CD14-positive monocyte (primary cell): ENCODE measurements around the gene MEX3A. TPM values are rescaled to one million over a fixed set of nuclear protein-coding genes. Genes with fewer than 3 reads are reported as not detected.

Experiments
- DNase-seq, 3 donors: peaks; one replicate each; pipeline ENCODE4 v3.0.0-alpha.2; 2011 to 2022
- H2AFZ ChIP-seq: 2 replicates; pipeline ENCODE4 v1.6.0; 2012; ENCODE audit warnings: mild to moderate bottlenecking, low read depth, low read length, inconsistent platforms; ENCODE audit not compliant: insufficient read depth, poor library complexity, severe bottlenecking
- H3K27ac ChIP-seq, 2 donors: 1 replicate in 1 of 2; 2 replicates in 1 of 2; pipeline ENCODE4 v1.5.1; 2012 to 2013; ENCODE audit warnings: low read length in 2 of 2, control low read depth in 1 of 2, inconsistent platforms in 1 of 2, low read depth in 1 of 2, mild to moderate bottlenecking in 1 of 2
- H3K27me3 ChIP-seq, 2 donors: one replicate each; pipeline versions ENCODE4 v1.6.0 to v1.6.1; 2011 to 2013; ENCODE audit warnings: low read length in 2 of 2; ENCODE audit not compliant: control insufficient read depth in 2 of 2, insufficient read depth in 2 of 2
- H3K36me3 ChIP-seq, 2 donors: replicated peaks in 1 of 2; 1 replicate in 1 of 2; 2 replicates in 1 of 2; pipeline versions ENCODE4 v1.5.1 to v1.6.1; 2012 to 2013; ENCODE audit warnings: low read length in 2 of 2, control low read depth in 1 of 2, inconsistent platforms in 1 of 2, mild to moderate bottlenecking in 1 of 2; ENCODE audit not compliant: insufficient read depth in 2 of 2, control insufficient read depth in 1 of 2
- H3K4me1 ChIP-seq, 2 donors: 1 replicate in 1 of 2; 2 replicates in 1 of 2; pipeline versions ENCODE4 v1.5.1 to v1.6.1; 2012 to 2013; ENCODE audit warnings: low read length in 2 of 2, control low read depth in 1 of 2, inconsistent platforms in 1 of 2, mild to moderate bottlenecking in 1 of 2, moderate library complexity in 1 of 2; ENCODE audit not compliant: insufficient read depth in 2 of 2, control insufficient read depth in 1 of 2
- H3K4me2 ChIP-seq: replicated peaks from 2 replicates; pipeline ENCODE3; 2012; ENCODE audit warnings: low read length, moderate library complexity, mild to moderate bottlenecking; ENCODE audit not compliant: poor library complexity, severe bottlenecking; ENCODE audit errors: extremely low read depth
- H3K4me3 ChIP-seq, 3 experiments: fragments of 200-600 bp in 1 of 3; sonication (generic) in 1 of 3; replicated peaks in 1 of 3; 1 replicate in 2 of 3; 2 replicates in 1 of 3; pipeline ENCODE4 v1.5.1; 2011 to 2013; ENCODE audit warnings: low read length in 3 of 3, mild to moderate bottlenecking in 3 of 3, control low read depth in 2 of 3, low read depth in 2 of 3, inconsistent platforms in 1 of 3, moderate library complexity in 1 of 3
- H3K79me2 ChIP-seq: 2 replicates; pipeline ENCODE4 v1.6.0; 2012; ENCODE audit warnings: mild to moderate bottlenecking, control low read depth, inconsistent platforms, low read length, moderate library complexity; ENCODE audit not compliant: insufficient read depth
- H3K9ac ChIP-seq: 2 replicates; pipeline ENCODE4 v1.6.0; 2017; ENCODE audit warnings: low read length, mild to moderate bottlenecking; ENCODE audit not compliant: insufficient read depth, poor library complexity, severe bottlenecking
- H3K9me3 ChIP-seq, 2 donors: replicated peaks in 1 of 2; 1 replicate in 1 of 2; 2 replicates in 1 of 2; pipeline versions ENCODE4 v1.5.1 to v1.6.1; 2012 to 2013; ENCODE audit warnings: low read length in 2 of 2, control low read depth in 1 of 2; ENCODE audit not compliant: control insufficient read depth in 1 of 2, insufficient read depth in 1 of 2
- H4K20me1 ChIP-seq: 2 replicates; pipeline ENCODE4 v1.6.0; 2012; ENCODE audit warnings: mild to moderate bottlenecking, low read length, control low read depth, moderate library complexity; ENCODE audit not compliant: insufficient read depth
- H3K27ac Mint-ChIP-seq, 7 donors: one replicate each; pipeline ENCODE4 v1.8.0; 2020; ENCODE audit warnings: mild to moderate bottlenecking in 7 of 7, mixed read lengths in 7 of 7, moderate library complexity in 6 of 7, inconsistent platforms in 2 of 7
- H3K27me3 Mint-ChIP-seq, 3 donors: one replicate each; pipeline ENCODE4 v1.8.0; 2021 to 2022; ENCODE audit warnings: low read depth in 3 of 3, mild to moderate bottlenecking in 3 of 3, mixed read lengths in 3 of 3, moderate library complexity in 3 of 3, inconsistent platforms in 1 of 3
- H3K36me3 Mint-ChIP-seq, 2 donors: one replicate each; pipeline ENCODE4 v1.8.0; 2020; ENCODE audit warnings: mixed read lengths in 2 of 2, inconsistent platforms in 1 of 2, mild to moderate bottlenecking in 1 of 2
- H3K4me1 Mint-ChIP-seq: one replicate; pipeline ENCODE4 v1.8.0; 2020; ENCODE audit warnings: mild to moderate bottlenecking, mixed read lengths
- H3K4me3 Mint-ChIP-seq, 2 donors: one replicate each; pipeline ENCODE4 v1.8.0; 2020; ENCODE audit warnings: mild to moderate bottlenecking in 2 of 2, mixed read lengths in 2 of 2, moderate library complexity in 1 of 2
- H3K9me3 Mint-ChIP-seq, 7 donors: one replicate each; pipeline ENCODE4 v1.8.0; 2020 to 2022; ENCODE audit warnings: mixed read lengths in 7 of 7, mild to moderate bottlenecking in 6 of 7, moderate library complexity in 6 of 7, inconsistent platforms in 2 of 7
- CTCF ChIP-seq: fragments of 200-600 bp; IDR thresholded peaks from one replicate; pipeline ENCODE4 v1.8.0; 2022; ENCODE audit warnings: antibody characterized with exemption, mild to moderate bottlenecking
- WGBS: methylation state at CpG from one replicate; pipeline ENCODE4 v1.1.5; 2013; ENCODE audit warnings: missing lambda C conversion rate; ENCODE audit not compliant: insufficient coverage; 5-methylcytosine and 5-hydroxymethylcytosine counted together
- intact Hi-C, 2 donors: fragments of 100-400 bp; cut with micrococcal nuclease; formaldehyde crosslinking; loops; one replicate each; pipeline versions ENCODE4 v1.15.0 to v1.15.1; 2023
- polyA plus RNA-seq, 3 donors: library from polyadenylated mRNA; depleted of rRNA in 1 of 3; unstranded in 2 of 3; stranded (reverse) in 1 of 3; fragments of 300-500 nt in 2 of 3; fragments of >200 nt in 1 of 3; fragmentation: Illumina TruSeq in 2 of 3; gene quantifications; 1 replicate in 2 of 3; 2 replicates in 1 of 3; pipeline ENCODE4 v1.2.3, GENCODE V29; 2012 to 2021

Gene MEX3A
- polyA plus RNA-seq, 3 donors, result not detected

GRCh38 chr1:156089704-156090103, 7.4 kb upstream of the MEX3A start:
- peak overlapping the region; percentile 67 for H3K4me2 ChIP-seq
- H3K4me3 Mint-ChIP-seq, result peak overlapping the region in 1 of 2 donors; percentile 59
- H3K4me1 Mint-ChIP-seq, result peaks cover 21% of the 10 kb centered on the region
- H3K9me3 Mint-ChIP-seq, result peaks cover 0 to 5% (median 0%) of the 10 kb centered on the region in 7 donors
- H3K27ac ChIP-seq, result peak overlapping the region; percentile 30 to 88
- intact Hi-C loops, result loop anchor here (1.0 to 10.0 kb wide), 4 partner anchors 41 to 138 kb away; no protein-coding TSS in a partner anchor
- H3K9me3 ChIP-seq, result no peaks in the 10 kb centered on the region
- peak overlapping the region in 6 of 7 donors; percentile 35 to 97 (median 55) for H3K27ac Mint-ChIP-seq
- H3K4me1 ChIP-seq, result peaks cover 20 to 21% of the 10 kb centered on the region in 2 donors
- peak overlapping the region in 1 of 3 experiments; percentile 60 for H3K4me3 ChIP-seq
- H4K20me1 ChIP-seq, result no peaks in the 10 kb centered on the region
- no peaks in the 10 kb centered on the region for H3K36me3 Mint-ChIP-seq
- no peaks in the 10 kb centered on the region for H3K79me2 ChIP-seq
- peak overlapping the region; percentile 9 for H2AFZ ChIP-seq
- DNase-seq, result no peak
- H3K9ac ChIP-seq, result peak overlapping the region; percentile 20
- 53% methylated on average over 5 of the region's 6 CpGs for WGBS
- TF ChIP-seq CTCF, result no peak
- peaks cover 67 to 82% (median 76%) of the 10 kb centered on the region in 3 donors for H3K27me3 Mint-ChIP-seq
- peaks cover 8 to 60% of the 10 kb centered on the region in 2 donors for H3K27me3 ChIP-seq
- H3K36me3 ChIP-seq, result no peaks in the 10 kb centered on the region

- H3K4me3 Mint-ChIP-seq, result peak overlapping the region in 1 of 2 donors; percentile 73
These were observed 4.0 kb upstream of the MEX3A start for GRCh38 chr1:156086256-156086662.

More at GRCh38 chr1:156086256-156086662, 4.0 kb upstream of the MEX3A start:
- no peak overlapping the region for H3K27ac Mint-ChIP-seq
- Histone ChIP-seq H3K27me3 (peaks cover 24 to 58% of the 10 kb centered on the region in 2 donors), H3K4me3 (no peak overlapping the region), H2AFZ (no peak overlapping the region), H3K36me3 (no peaks in the 10 kb centered on the region), H4K20me1 (no peaks in the 10 kb centered on the region), H3K9ac (no peak overlapping the region), H3K4me2 (no peak overlapping the region), H3K79me2 (no peaks in the 10 kb centered on the region), H3K4me1 (peaks cover 33 to 39% of the 10 kb centered on the region in 2 donors), H3K9me3 (peaks cover 0 to 4% of the 10 kb centered on the region in 2 donors), H3K27ac (no peak overlapping the region)
- no peak for DNase-seq
- WGBS, result 83% methylated on average over 1 of the region's 1 CpG
- no peak for TF ChIP-seq CTCF
- H3K4me1 Mint-ChIP-seq, result peaks cover 35% of the 10 kb centered on the region
- peaks cover 61 to 82% (median 71%) of the 10 kb centered on the region in 3 donors for H3K27me3 Mint-ChIP-seq
- H3K9me3 Mint-ChIP-seq, result peaks cover 0 to 8% (median 4%) of the 10 kb centered on the region in 7 donors
- peaks cover 6 to 8% of the 10 kb centered on the region in 2 donors for H3K36me3 Mint-ChIP-seq
- intact Hi-C loops, result no loop called here
